ENCODE data around the gene KLK14.

KLK14 gene

GRCh38 chr19:51084505-51084904 is 1.8 kb upstream of the KLK14 start:
- no peak for DNase-seq

DNA sequence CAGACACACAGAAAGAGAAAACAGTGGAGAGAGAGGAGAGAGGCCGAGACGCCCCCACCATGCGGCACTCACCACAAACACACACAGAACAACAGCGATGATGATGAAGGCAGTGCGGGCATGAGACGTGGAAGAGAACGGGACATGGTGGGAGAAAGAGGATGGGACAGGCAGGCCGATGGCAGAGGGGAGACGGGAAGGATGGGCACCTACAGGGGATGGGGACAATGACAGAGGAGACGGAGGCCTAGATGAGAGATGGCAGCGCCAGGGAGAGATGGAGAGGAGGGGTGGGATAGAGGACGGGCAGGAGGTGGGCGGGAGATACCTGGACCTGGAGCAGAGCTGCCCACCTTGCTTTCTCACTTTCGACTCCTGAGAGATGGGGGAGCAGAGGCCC is 1.1 kb upstream of the KLK14 start:
- no peak for DNase-seq

DNA sequence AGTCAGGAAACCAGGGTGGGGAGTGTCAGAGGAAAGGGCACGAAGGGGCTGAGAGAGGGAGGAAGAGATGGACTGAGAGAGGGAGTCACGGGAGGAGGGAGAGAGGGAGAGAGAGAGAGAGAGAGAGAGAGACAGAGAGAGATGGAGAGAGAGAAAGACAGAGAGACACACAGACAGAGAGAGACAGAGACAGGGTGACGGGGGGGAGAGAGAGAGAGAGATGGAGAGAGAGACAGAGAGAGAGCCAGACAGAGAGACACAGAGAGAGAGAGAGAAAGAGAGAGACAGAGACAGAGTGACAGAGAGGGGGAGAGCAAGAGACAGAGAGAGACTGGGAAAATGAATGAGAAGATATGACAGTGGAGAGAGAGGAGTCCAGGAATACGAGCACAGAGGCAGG is 494 bp upstream of the KLK14 start:
- DNase-seq: no peak

DNA sequence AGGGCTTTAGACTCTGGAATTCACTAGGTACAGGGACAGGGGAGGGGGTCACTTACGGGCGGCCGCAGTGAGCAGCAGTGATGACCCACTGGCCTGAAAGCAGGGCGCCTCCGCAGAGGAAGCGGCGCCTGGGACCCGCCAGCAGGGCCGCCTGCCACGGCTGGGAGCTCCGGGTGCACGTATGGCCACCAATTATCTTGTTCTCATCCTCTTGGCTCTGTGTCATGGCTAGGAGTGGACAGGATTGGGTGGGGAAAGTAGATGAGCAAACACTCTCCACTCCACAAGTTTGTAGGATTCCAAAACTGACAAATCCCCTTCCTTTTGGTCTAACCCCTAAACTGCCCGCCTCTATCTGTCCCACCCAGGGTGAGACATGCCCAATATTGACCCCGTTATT is 1.2 kb downstream of the KLK14 start:
- DNase-seq: no peak

GRCh38 chr19:51079481-51080110 is 3.1 kb downstream of the KLK14 start:
- no peak for DNase-seq

- DNase-seq: no peak
Measured at GRCh38 chr19:51078731-51079130, 4.0 kb downstream of the KLK14 start.

GRCh38 chr19:51078104-51078503 is 4.6 kb downstream of the KLK14 start:
- no peak for DNase-seq

GRCh38 chr19:51076631-51077213 is 6.0 kb downstream of the KLK14 start:
- DNase-seq: no peak

GRCh38 chr19:51075998-51076397 is 6.7 kb downstream of the KLK14 start:
- no peak for DNase-seq

DNA sequence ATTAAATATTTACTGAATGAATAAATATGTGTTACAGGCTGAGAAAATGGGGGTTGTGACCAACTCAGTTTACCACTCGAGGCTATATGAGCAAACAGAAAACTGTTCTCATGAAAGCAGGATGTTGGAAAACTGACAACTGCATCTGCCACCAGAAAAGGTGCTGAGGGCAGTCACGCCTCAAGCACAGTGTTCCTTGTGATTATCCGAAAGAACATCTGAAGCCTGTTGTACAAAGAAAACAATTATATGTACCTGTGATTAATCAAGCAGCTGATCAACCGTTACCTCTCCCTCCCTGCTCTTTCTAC is 11.6 kb downstream of the KLK14 start:
- no peak for DNase-seq

DNA sequence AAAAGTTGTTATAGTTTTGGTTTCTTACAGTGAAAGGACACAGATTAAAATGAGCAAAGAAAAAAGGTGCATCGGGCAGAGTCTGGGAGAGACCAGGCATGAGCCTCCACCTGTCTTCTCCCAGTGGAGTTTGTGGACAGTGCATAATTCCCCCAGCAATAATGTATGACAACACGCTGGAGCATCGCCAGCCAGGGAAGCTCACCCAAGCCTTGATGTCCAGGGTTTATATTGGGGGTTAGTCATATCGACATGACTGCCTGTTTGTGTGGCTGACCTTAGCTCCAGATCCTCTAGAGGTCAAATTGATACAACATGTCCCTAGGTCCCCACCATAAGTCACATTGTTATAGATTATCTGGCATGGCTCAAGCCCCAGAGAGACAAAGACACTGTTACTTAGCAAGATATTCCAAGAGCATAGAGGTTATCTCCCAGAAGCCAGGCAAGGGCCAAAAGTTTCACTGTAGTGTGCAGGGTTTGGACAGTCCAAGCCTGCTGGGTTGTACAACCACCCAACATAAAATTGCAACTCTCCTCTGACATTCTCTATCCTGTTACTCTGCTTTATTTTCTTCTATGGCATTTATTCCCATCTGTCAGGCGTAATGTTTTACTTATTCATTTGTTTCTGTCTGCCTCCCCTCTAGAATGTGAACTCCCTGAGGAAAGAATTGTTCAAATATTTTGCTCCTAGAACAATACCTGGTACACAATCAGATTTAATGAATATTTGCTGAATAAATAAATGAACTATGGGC is 12.2 kb downstream of the KLK14 start:
- no peak for DNase-seq

GRCh38 chr19:51066393-51067186 is 16.1 kb downstream of the KLK14 start:
- DNase-seq: no peak

DNA sequence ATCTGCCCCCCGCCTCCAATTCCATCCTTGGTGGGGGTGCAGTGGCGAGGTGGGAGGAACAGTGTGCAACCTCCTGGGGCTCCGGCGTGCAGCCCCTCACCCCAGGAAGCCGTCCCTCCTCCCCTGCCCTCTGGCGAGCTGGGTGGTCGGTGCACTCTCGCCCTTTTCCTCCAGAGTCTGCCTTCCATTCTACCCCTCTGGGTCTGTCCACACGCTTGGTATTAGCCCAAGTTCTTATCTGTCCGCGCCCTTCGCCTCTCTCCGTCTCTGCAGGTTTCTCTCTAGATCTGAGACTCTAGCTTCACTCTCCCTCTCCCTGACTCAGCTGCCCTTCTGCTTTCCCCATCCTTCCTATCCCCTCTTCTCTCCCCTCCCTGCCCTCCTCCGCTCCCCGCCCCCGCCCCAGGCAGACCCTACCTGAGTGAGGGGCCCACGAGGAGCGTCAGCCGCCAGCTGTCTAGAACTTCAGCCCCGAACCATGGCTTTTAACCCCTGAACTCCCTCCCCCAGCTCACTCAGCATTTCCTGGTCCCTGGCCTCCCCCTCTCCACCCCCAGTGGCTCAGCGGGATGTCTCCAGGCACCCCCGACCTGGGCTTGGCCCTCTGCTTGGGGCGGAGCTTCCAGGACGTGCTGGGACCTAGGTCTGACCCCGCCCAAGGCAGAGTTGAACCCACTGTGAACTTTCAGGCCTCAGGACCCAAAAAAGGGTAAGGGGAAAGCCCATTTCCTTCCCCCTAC is 17.3 kb downstream of the KLK14 start:
- no peak for DNase-seq

- DNase-seq: no peak
Measured at GRCh38 chr19:51064534-51065220, 18.0 kb downstream of the KLK14 start, which contains the start of gene KLK13. KLK13 (minus strand) TSS chr19:51065092; CDS start chr19:51065067, 25 bp downstream.

GRCh38 chr19:51063664-51064063 is 19.0 kb downstream of the KLK14 start:
- no peak for DNase-seq

GRCh38 chr19:51060973-51061372 is 21.7 kb downstream of the KLK14 start:
- no peak for DNase-seq

- no peak for DNase-seq
Measured at GRCh38 chr19:51060336-51060735, 22.4 kb downstream of the KLK14 start.

- no peak for DNase-seq
Measured at GRCh38 chr19:51059715-51060114, 23.0 kb downstream of the KLK14 start.

GRCh38 chr19:51055866-51056265 is 26.8 kb downstream of the KLK14 start:
- no peak for DNase-seq

DNA sequence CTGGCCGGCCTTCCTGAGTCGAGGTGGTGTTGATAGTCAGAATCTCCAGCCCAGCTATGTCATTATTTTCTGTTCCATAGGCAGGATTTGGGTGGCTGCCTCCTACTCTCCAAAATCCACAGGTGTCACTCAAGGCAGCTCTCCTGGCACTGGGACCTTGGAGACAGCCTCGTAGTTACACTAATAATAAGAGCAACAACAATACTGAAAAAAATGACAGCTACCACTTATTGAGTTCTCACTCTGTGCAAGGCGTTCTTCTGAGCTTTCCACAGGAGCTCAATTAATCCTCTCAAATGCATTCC is 35.7 kb downstream of the KLK14 start:
- DNase-seq: no peak

DNA sequence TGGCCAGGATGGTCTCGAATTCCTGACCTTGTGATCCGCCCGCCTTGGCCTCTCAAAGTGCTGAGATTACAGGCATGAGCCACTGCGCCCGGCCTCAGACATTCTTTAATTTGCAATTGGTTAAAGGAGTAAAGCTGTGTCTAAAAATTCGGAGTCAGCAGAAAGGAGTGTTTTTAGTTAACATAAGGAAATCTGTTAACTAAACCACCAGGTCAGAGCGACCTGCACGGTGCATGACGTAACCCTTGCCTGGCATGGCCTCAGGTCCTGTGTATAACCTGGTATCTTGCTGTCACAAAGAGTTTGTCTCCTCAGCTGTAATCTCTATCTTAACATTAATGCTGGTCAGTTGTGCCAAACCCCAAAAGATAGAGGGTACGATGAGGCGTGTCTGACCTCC is 38.4 kb downstream of the KLK14 start:
- no peak for DNase-seq

- DNase-seq: no peak
Measured at GRCh38 chr19:51043497-51043896, 39.2 kb downstream of the KLK14 start.

DNA sequence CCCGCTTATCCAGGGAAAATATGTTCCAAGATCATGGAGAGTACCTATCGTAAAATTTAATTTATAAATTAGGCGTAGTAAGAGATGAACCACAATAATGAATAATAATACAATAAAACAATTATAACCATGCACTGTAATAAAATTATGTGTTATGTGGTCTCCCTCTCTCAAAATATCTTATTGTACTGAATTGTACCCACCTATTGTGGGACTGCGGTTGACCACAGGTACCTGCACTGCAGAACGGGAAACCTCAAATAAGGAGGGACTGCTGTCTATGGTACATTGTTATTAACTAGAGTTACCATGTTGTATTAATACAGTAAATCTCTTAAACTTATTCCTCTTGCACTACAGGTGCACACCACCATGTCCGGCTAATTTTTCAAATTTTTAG is 42.5 kb downstream of the KLK14 start:
- no peak for DNase-seq
